PC-3 (cell line): ENCODE data around the gene BNIP3. TPM values are rescaled to one million over a fixed set of nuclear protein-coding genes. Genes with fewer than 3 reads are reported as not detected.

ENCODE experiments used
- ATAC-seq: fragments of 200-7000 bp; cut with Tn5 transposase; 2 replicates; pipeline ENCODE4 v1.9.1; 2020; ENCODE audit warnings: mild to moderate bottlenecking, moderate library complexity
- BruUV-seq: library from RNA; stranded (reverse); fragments of 400-500 nt; replicated peaks from 2 replicates; lab custom pipeline; 2021; lab: Mats Ljungman, UMichigan
- CTCF ChIA-PET: fragments of 300-600 bp; sonication (Branson Sonifier 250); formaldehyde crosslinking; loops from one replicate; lab custom pipeline; 2022; ENCODE audit warnings: antibody characterized with exemption; lab: Charles Lee
- POLR2A ChIA-PET: fragments of 300-600 bp; sonication (Branson Sonifier 250); formaldehyde crosslinking; loops from one replicate; lab custom pipeline; 2022; ENCODE audit warnings: antibody characterized with exemption; ENCODE audit not compliant: unreplicated experiment; lab: Charles Lee
- DNase-seq: peaks from one replicate; pipeline ENCODE4 v3.0.0-alpha.2; 2015
- H2AFZ ChIP-seq: fragments of 300-600 bp; sonication (generic); 2 replicates; pipeline ENCODE4 v1.6.0; 2016; ENCODE audit warnings: antibody characterized with exemption, low read length
- H3F3A ChIP-seq: fragments of 300-600 bp; sonication (generic); one replicate; pipeline ENCODE4 v1.6.0; 2017; ENCODE audit warnings: antibody characterized with exemption, low read length, control low read depth, mild to moderate bottlenecking; ENCODE audit not compliant: unreplicated experiment
- H3K27ac ChIP-seq: fragments of 300-600 bp; sonication (generic); 2 replicates; pipeline ENCODE4 v1.5.1; 2016; ENCODE audit warnings: mild to moderate bottlenecking, low read length
- H3K27me3 ChIP-seq: fragments of 300-600 bp; sonication (generic); 2 replicates; pipeline ENCODE4 v1.6.1; 2016; ENCODE audit warnings: low read length, mixed read lengths
- H3K36me3 ChIP-seq: fragments of 300-600 bp; sonication (generic); 2 replicates; pipeline ENCODE4 v1.6.1; 2016; ENCODE audit warnings: low read depth, mixed run types, low read length, mixed read lengths
- H3K4me1 ChIP-seq: fragments of 300-600 bp; sonication (generic); 2 replicates; pipeline ENCODE4 v1.5.1; 2016; ENCODE audit warnings: low read length; ENCODE audit not compliant: insufficient read depth
- H3K4me2 ChIP-seq: fragments of 300-600 bp; sonication (generic); 2 replicates; pipeline ENCODE4 v1.6.0; 2016; ENCODE audit warnings: low read length
- H3K4me3 ChIP-seq: fragments of 300-600 bp; sonication (generic); 2 replicates; pipeline ENCODE4 v1.5.1; 2016; ENCODE audit warnings: mild to moderate bottlenecking, low read length, mixed read lengths
- H3K79me2 ChIP-seq: fragments of 300-600 bp; sonication (generic); 2 replicates; pipeline ENCODE4 v1.6.1; 2017; ENCODE audit warnings: low read length, mixed read lengths
- H3K9ac ChIP-seq: fragments of 300-600 bp; sonication (generic); 2 replicates; pipeline ENCODE4 v1.6.0; 2016; ENCODE audit warnings: mild to moderate bottlenecking, low read length
- H3K9me2 ChIP-seq: fragments of 300-600 bp; sonication (generic); replicated peaks from 2 replicates; pipeline ENCODE4 v1.6.1; 2016; ENCODE audit warnings: mixed run types, low read length, mixed read lengths
- H3K9me3 ChIP-seq: fragments of 300-600 bp; sonication (generic); 2 replicates; pipeline ENCODE4 v1.6.1; 2016; ENCODE audit warnings: low read length, mixed read lengths
- H4K20me1 ChIP-seq: fragments of 300-600 bp; sonication (generic); 2 replicates; pipeline ENCODE4 v1.6.1; 2016; ENCODE audit warnings: low read length, mixed read lengths
- EZH2 ChIP-seq: fragments of 300-600 bp; sonication (generic); IDR thresholded peaks from one replicate; pipeline ENCODE4 v1.6.1; 2017; ENCODE audit warnings: antibody characterized with exemption, mild to moderate bottlenecking, low read length; ENCODE audit not compliant: unreplicated experiment
- EZH2phosphoT487 ChIP-seq: fragments of 300-600 bp; sonication (generic); IDR thresholded peaks from 2 replicates; pipeline ENCODE4 v1.6.1; 2018; ENCODE audit warnings: mild to moderate bottlenecking, antibody characterized with exemption, low read length, borderline replicate concordance
- intact Hi-C: fragments of 100-400 bp; cut with micrococcal nuclease; formaldehyde crosslinking; loops from 2 replicates; pipeline ENCODE4 v1.9.0; 2023
- total RNA-seq: library from RNA; depleted of rRNA; stranded (reverse); fragments of >200 nt; gene quantifications from 2 replicates; pipeline ENCODE4 v1.2.3, GENCODE V29; 2014
- TF ChIP-seq, protein P1 (sequence below): fragments of 300-600 bp; sonication (generic); conservative IDR thresholded peaks from 2 replicates; pipeline ENCODE4 v1.5.1; 2017; ENCODE audit warnings: antibody characterized with exemption, low read depth, mild to moderate bottlenecking, low read length

BNIP3 gene
- total RNA-seq, 1 experiment from 2014 or later = 225 TPM

- no peaks in the 10 kb centered on the region for H3K9me2 ChIP-seq
- POLR2A ChIA-PET = no interaction called here
- H3K36me3 ChIP-seq = no peaks in the 10 kb centered on the region
- no peak overlapping the region for H3K27ac ChIP-seq
- no peaks in the 10 kb centered on the region for H3F3A ChIP-seq
- TF ChIP-seq, protein P1, sequence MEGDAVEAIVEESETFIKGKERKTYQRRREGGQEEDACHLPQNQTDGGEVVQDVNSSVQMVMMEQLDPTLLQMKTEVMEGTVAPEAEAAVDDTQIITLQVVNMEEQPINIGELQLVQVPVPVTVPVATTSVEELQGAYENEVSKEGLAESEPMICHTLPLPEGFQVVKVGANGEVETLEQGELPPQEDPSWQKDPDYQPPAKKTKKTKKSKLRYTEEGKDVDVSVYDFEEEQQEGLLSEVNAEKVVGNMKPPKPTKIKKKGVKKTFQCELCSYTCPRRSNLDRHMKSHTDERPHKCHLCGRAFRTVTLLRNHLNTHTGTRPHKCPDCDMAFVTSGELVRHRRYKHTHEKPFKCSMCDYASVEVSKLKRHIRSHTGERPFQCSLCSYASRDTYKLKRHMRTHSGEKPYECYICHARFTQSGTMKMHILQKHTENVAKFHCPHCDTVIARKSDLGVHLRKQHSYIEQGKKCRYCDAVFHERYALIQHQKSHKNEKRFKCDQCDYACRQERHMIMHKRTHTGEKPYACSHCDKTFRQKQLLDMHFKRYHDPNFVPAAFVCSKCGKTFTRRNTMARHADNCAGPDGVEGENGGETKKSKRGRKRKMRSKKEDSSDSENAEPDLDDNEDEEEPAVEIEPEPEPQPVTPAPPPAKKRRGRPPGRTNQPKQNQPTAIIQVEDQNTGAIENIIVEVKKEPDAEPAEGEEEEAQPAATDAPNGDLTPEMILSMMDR = no peak
- TF ChIP-seq EZH2 (no peak), EZH2phosphoT487 (no peak)
- no peak for DNase-seq
- no peaks in the 10 kb centered on the region for H3K9me3 ChIP-seq
- no peak for ATAC-seq
- intact Hi-C loops = no loop called here
- H3K9ac ChIP-seq = no peak overlapping the region
- no peaks in the 10 kb centered on the region for H3K4me1 ChIP-seq
- no peak overlapping the region for H2AFZ ChIP-seq
- BruUV-seq = no TSS peak
- no peaks in the 10 kb centered on the region for H3K79me2 ChIP-seq
- H3K27me3 ChIP-seq = peaks cover 34% of the 10 kb centered on the region
- CTCF ChIA-PET = no interaction called here
- no peak overlapping the region for H3K4me2 ChIP-seq
- no peaks in the 10 kb centered on the region for H4K20me1 ChIP-seq
- H3K4me3 ChIP-seq = no peak overlapping the region
These were observed 29.7 kb upstream of the BNIP3 start for GRCh38 chr10:132011445-132011844.

DNA sequence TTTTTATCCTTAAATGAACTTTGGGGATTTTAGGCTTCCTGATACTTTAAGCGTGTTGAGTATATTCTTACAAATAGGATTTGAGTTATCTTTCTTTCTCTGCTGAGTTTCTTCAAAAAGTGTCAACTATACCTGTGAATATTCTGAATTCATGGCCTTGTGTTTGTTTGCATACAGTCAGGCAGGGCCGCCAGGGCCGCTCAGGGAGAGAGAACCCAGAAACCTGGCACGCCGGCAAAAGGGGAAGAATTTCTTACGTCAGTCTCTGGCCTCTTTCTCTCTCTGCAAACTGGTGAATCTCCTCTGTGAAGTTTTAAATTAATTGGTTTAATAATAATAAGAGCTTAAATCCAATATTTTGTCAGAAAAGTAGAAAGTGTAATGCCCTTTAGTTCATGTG lies 29.3 kb upstream of the BNIP3 start:
- BruUV-seq = no TSS peak
- ATAC-seq = no peak
- intact Hi-C loops = no loop called here
- no peak for TF ChIP-seq EZH2phosphoT487
- no peak for TF ChIP-seq EZH2
- H3K9ac ChIP-seq = no peak overlapping the region
- H4K20me1 ChIP-seq = no peaks in the 10 kb centered on the region
- no peak overlapping the region for H3K4me3 ChIP-seq
- no peak for DNase-seq
- ChIA-PET POLR2A (no interaction called here), CTCF (no interaction called here)
- H3K9me2 ChIP-seq = no peaks in the 10 kb centered on the region
- H3F3A ChIP-seq = no peaks in the 10 kb centered on the region
- no peaks in the 10 kb centered on the region for H3K79me2 ChIP-seq
- no peak overlapping the region for H3K27ac ChIP-seq
- H3K9me3 ChIP-seq = no peaks in the 10 kb centered on the region
- H2AFZ ChIP-seq = no peak overlapping the region
- no peaks in the 10 kb centered on the region for H3K4me1 ChIP-seq
- peaks cover 34% of the 10 kb centered on the region for H3K27me3 ChIP-seq
- no peak overlapping the region for H3K4me2 ChIP-seq
- no peaks in the 10 kb centered on the region for H3K36me3 ChIP-seq

GRCh38 chr10:132010483-132010882 lies 28.8 kb upstream of the BNIP3 start:
- no TSS peak for BruUV-seq
- Histone ChIP-seq H3K9me2 (no peaks in the 10 kb centered on the region), H3K4me2 (no peak overlapping the region), H3K79me2 (no peaks in the 10 kb centered on the region), H3K27ac (no peak overlapping the region), H4K20me1 (no peaks in the 10 kb centered on the region), H3K27me3 (peaks cover 34% of the 10 kb centered on the region), H3K4me1 (no peaks in the 10 kb centered on the region), H3K4me3 (no peak overlapping the region), H3K9ac (no peak overlapping the region), H3F3A (no peaks in the 10 kb centered on the region), H3K9me3 (no peaks in the 10 kb centered on the region), H3K36me3 (no peaks in the 10 kb centered on the region), H2AFZ (no peak overlapping the region)
- DNase-seq = no peak
- ATAC-seq = no peak
- CTCF ChIA-PET = no interaction called here
- intact Hi-C loops = no loop called here
- POLR2A ChIA-PET = no interaction called here
- TF ChIP-seq, protein P1 = no peak
- TF ChIP-seq EZH2phosphoT487 = no peak
- TF ChIP-seq EZH2 = no peak
